ENCODE results near the gene LIN7C. TPM values are rescaled to one million over a fixed set of nuclear protein-coding genes. Genes with fewer than 3 reads are reported as not detected.
A peak's percentile ranks its signal among the peaks of the same experiment; 100 is the strongest.

The LIN7C gene
- polyA plus RNA-seq, 1 donor from 2014 or later: 131 TPM

DNA sequence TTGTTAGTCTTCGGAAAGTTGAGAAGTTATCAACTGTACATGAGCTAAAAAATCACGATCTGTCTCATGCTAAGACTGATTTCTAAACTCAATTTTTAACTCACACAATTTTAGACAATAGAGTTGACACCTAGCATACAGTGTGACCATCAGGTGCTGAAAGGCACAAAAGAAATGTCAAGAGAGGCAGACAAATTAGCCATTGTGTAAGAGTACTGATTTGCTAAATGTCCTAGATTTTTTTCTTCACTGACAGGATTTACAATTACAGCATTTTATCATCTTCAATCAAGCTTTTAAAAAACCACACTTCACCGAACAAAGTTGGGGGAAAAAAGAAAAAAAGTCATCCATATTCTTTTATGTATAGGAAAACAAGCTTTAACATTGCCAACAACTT lies 40.9 kb downstream of the LIN7C start:
- Histone ChIP-seq H3K27me3 (ENCODE audit: insufficient read depth, low read depth, low read length) (no peaks in the 10 kb centered on the region), H2AFZ (ENCODE audit: low read depth, low read length) (no peak overlapping the region), H3K4me2 (ENCODE audit: low read length) (no peak overlapping the region), H3K9me3 (ENCODE audit: low read length) (no peaks in the 10 kb centered on the region), H3K79me2 (replicated peaks; ENCODE audit: insufficient read depth, low read length) (peaks cover 73% of the 10 kb centered on the region), H3K27ac (ENCODE audit: low read length) (no peak overlapping the region), H4K20me1 (ENCODE audit: insufficient read depth) (no peaks in the 10 kb centered on the region), H3K36me3 (ENCODE audit: insufficient read depth, low read length) (no peaks in the 10 kb centered on the region), H3K9me2 (ENCODE audit: insufficient read depth, low read length) (no peaks in the 10 kb centered on the region), H3K4me3 (ENCODE audit: low read length) (no peak overlapping the region), H3K9ac (ENCODE audit: low read length) (no peak overlapping the region), H3F3A (ENCODE audit: insufficient read depth, low read length, poor library complexity, severe bottlenecking) (no peaks in the 10 kb centered on the region)
- peak; percentile 68 for TF ChIP-seq EP300 (conservative IDR thresholded peaks at IDR 0.05; ENCODE audit: poor library complexity, severe bottlenecking)
- TF ChIP-seq, protein P1, sequence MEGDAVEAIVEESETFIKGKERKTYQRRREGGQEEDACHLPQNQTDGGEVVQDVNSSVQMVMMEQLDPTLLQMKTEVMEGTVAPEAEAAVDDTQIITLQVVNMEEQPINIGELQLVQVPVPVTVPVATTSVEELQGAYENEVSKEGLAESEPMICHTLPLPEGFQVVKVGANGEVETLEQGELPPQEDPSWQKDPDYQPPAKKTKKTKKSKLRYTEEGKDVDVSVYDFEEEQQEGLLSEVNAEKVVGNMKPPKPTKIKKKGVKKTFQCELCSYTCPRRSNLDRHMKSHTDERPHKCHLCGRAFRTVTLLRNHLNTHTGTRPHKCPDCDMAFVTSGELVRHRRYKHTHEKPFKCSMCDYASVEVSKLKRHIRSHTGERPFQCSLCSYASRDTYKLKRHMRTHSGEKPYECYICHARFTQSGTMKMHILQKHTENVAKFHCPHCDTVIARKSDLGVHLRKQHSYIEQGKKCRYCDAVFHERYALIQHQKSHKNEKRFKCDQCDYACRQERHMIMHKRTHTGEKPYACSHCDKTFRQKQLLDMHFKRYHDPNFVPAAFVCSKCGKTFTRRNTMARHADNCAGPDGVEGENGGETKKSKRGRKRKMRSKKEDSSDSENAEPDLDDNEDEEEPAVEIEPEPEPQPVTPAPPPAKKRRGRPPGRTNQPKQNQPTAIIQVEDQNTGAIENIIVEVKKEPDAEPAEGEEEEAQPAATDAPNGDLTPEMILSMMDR (IDR thresholded peaks at IDR 0.05; ENCODE audit: poor library complexity, severe bottlenecking): no peak

DNA sequence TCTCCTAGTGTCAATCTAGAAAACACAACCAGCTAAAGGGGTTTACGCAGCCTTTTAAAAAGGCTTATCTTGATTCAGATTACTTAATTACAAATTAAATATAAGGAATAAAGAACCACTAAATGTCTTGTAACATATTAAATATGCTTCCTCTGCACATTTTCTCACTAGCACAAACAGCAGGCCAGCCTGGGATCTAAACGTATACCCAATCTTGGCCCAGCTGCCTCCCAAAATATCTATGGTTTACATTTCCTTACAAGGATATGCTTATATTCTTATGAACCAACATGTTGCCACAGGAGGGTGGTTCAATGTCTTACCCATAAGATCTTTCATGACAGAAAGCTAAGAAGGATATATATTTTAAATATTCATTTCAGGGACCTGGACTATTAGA lies 41.7 kb downstream of the LIN7C start:
- Histone ChIP-seq H3K9me2 (ENCODE audit: insufficient read depth, low read length) (no peaks in the 10 kb centered on the region), H2AFZ (ENCODE audit: low read depth, low read length) (no peak overlapping the region), H4K20me1 (ENCODE audit: insufficient read depth) (no peaks in the 10 kb centered on the region), H3K4me3 (ENCODE audit: low read length) (no peak overlapping the region), H3F3A (ENCODE audit: insufficient read depth, low read length, poor library complexity, severe bottlenecking) (no peaks in the 10 kb centered on the region), H3K9ac (ENCODE audit: low read length) (no peak overlapping the region), H3K4me2 (ENCODE audit: low read length) (no peak overlapping the region), H3K27ac (ENCODE audit: low read length) (no peak overlapping the region), H3K9me3 (ENCODE audit: low read length) (no peaks in the 10 kb centered on the region), H3K27me3 (ENCODE audit: insufficient read depth, low read depth, low read length) (no peaks in the 10 kb centered on the region), H3K36me3 (ENCODE audit: insufficient read depth, low read length) (no peaks in the 10 kb centered on the region), H3K79me2 (replicated peaks; ENCODE audit: insufficient read depth, low read length) (peaks cover 73% of the 10 kb centered on the region)
- TF ChIP-seq MXI1 (conservative IDR thresholded peaks at IDR 0.05; ENCODE audit: poor library complexity, severe bottlenecking) (no peak), SMC3 (conservative IDR thresholded peaks at IDR 0.05; ENCODE audit: poor library complexity) (no peak), EP300 (conservative IDR thresholded peaks at IDR 0.05; ENCODE audit: poor library complexity, severe bottlenecking) (no peak), RAD21 (conservative IDR thresholded peaks at IDR 0.05) (no peak), TAF1 (IDR thresholded peaks at IDR 0.05; ENCODE audit: low read depth) (no peak), EZH2 (IDR thresholded peaks at IDR 0.05; ENCODE audit: borderline replicate concordance, insufficient read depth, low read length, poor library complexity, severe bottlenecking) (no peak), POLR2AphosphoS5 (IDR thresholded peaks at IDR 0.05) (no peak)
- TF ChIP-seq, protein P1 (IDR thresholded peaks at IDR 0.05; ENCODE audit: poor library complexity, severe bottlenecking): no peak
- TF ChIP-seq, protein P2, sequence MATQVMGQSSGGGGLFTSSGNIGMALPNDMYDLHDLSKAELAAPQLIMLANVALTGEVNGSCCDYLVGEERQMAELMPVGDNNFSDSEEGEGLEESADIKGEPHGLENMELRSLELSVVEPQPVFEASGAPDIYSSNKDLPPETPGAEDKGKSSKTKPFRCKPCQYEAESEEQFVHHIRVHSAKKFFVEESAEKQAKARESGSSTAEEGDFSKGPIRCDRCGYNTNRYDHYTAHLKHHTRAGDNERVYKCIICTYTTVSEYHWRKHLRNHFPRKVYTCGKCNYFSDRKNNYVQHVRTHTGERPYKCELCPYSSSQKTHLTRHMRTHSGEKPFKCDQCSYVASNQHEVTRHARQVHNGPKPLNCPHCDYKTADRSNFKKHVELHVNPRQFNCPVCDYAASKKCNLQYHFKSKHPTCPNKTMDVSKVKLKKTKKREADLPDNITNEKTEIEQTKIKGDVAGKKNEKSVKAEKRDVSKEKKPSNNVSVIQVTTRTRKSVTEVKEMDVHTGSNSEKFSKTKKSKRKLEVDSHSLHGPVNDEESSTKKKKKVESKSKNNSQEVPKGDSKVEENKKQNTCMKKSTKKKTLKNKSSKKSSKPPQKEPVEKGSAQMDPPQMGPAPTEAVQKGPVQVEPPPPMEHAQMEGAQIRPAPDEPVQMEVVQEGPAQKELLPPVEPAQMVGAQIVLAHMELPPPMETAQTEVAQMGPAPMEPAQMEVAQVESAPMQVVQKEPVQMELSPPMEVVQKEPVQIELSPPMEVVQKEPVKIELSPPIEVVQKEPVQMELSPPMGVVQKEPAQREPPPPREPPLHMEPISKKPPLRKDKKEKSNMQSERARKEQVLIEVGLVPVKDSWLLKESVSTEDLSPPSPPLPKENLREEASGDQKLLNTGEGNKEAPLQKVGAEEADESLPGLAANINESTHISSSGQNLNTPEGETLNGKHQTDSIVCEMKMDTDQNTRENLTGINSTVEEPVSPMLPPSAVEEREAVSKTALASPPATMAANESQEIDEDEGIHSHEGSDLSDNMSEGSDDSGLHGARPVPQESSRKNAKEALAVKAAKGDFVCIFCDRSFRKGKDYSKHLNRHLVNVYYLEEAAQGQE (IDR thresholded peaks at IDR 0.05; ENCODE audit: borderline replicate concordance): no peak
